Esophagus squamous epithelium (tissue), 5 donors: Measurements from ENCODE around the gene C4orf51. TPM values are rescaled to one million over a fixed set of nuclear protein-coding genes. Genes with fewer than 3 reads are reported as not detected.
"Not testable (repeated sequence)": the region's sequence is repeated elsewhere in the genome, so short reads cannot be mapped to it uniquely, and the experiment has no call there.

ENCODE experiments used
- DNase-seq: peaks from one replicate; lab custom pipeline; 2025; lab: John Stamatoyannopoulos, UW
- H3K27ac ChIP-seq, 4 donors: fragments of 200-600 bp; sonication (generic); one replicate each; pipeline ENCODE4 v1.5.1; 2016 to 2019; ENCODE audit warnings: mild to moderate bottlenecking in 1 of 4
- H3K27me3 ChIP-seq, 4 donors: fragments of 200-600 bp; sonication (generic); 1 replicate in 3 of 4; 2 replicates in 1 of 4; pipeline versions ENCODE4 v1.5.1 to v1.6.0; 2017 to 2021; ENCODE audit warnings: antibody characterized with exemption in 1 of 4
- H3K36me3 ChIP-seq, 3 donors: fragments of 200-600 bp; sonication (generic); one replicate each; pipeline ENCODE4 v1.5.1; 2016 to 2019
- H3K4me1 ChIP-seq, 3 donors: fragments of 200-600 bp; sonication (generic); one replicate each; pipeline ENCODE4 v1.5.1; 2017 to 2019
- H3K4me3 ChIP-seq, 4 donors: fragments of 200-600 bp; sonication (generic); 1 replicate in 3 of 4; 2 replicates in 1 of 4; pipeline ENCODE4 v1.5.1; 2016 to 2019; ENCODE audit warnings: mild to moderate bottlenecking in 2 of 4, moderate library complexity in 1 of 4
- H3K9me3 ChIP-seq, 3 donors: fragments of 200-600 bp; sonication (generic); one replicate each; pipeline ENCODE4 v1.5.1; 2016 to 2019
- POLR2A ChIP-seq, 4 donors: fragments of 450-650 bp; IDR thresholded peaks; one replicate each; pipeline ENCODE4 v1.6.1; 2017; ENCODE audit warnings: antibody characterized with exemption in 4 of 4, mild to moderate bottlenecking in 4 of 4, moderate library complexity in 3 of 4
- WGBS, 2 donors: methylation state at CpG; one replicate each; pipeline ENCODE4 v1.1.5; 2018; 5-methylcytosine and 5-hydroxymethylcytosine counted together
- intact Hi-C: fragments of 100-400 bp; cut with DNase I; formaldehyde crosslinking; loops from one replicate; pipeline ENCODE4 v1.15.0; 2022
- total RNA-seq, 4 donors: library from RNA; depleted of rRNA; stranded (reverse); fragments of >200 nt; gene quantifications; one replicate each; pipeline ENCODE4 v1.1.0, GENCODE V29; 2016
- TF ChIP-seq, protein P1 (sequence below), 6 experiments: fragments of 450-650 bp in 4 of 6; fragments of 200-600 bp in 2 of 6; sonication (generic) in 2 of 6; IDR thresholded peaks; one replicate each; pipeline ENCODE4 v1.5.1; 2016 to 2019; ENCODE audit warnings: antibody characterized with exemption in 6 of 6, mild to moderate bottlenecking in 4 of 6, moderate library complexity in 4 of 6
- donor health status: DM: yes; HTN: yes; CAD: no.

Gene C4orf51
- total RNA-seq, 4 donors from 2014 or later, result not detected

- H3K27me3 ChIP-seq, result no peaks in the 10 kb centered on the region
- H3K9me3 ChIP-seq, result no peaks in the 10 kb centered on the region
- no peak for DNase-seq
- H3K36me3 ChIP-seq, result no peaks in the 10 kb centered on the region
- WGBS, 2 donors, result 55 to 68% methylated on average over 1 to 2 of the region's 2 CpGs
- H3K4me3 ChIP-seq, result no peak overlapping the region
- H3K27ac ChIP-seq, result no peak overlapping the region
- TF ChIP-seq, protein P1, sequence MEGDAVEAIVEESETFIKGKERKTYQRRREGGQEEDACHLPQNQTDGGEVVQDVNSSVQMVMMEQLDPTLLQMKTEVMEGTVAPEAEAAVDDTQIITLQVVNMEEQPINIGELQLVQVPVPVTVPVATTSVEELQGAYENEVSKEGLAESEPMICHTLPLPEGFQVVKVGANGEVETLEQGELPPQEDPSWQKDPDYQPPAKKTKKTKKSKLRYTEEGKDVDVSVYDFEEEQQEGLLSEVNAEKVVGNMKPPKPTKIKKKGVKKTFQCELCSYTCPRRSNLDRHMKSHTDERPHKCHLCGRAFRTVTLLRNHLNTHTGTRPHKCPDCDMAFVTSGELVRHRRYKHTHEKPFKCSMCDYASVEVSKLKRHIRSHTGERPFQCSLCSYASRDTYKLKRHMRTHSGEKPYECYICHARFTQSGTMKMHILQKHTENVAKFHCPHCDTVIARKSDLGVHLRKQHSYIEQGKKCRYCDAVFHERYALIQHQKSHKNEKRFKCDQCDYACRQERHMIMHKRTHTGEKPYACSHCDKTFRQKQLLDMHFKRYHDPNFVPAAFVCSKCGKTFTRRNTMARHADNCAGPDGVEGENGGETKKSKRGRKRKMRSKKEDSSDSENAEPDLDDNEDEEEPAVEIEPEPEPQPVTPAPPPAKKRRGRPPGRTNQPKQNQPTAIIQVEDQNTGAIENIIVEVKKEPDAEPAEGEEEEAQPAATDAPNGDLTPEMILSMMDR (IDR thresholded peaks at IDR 0.05), result no peak
- TF ChIP-seq POLR2A (IDR thresholded peaks at IDR 0.05), result no peak
- H3K4me1 ChIP-seq, result no peaks in the 10 kb centered on the region
- intact Hi-C loops, result no loop called here
Measured at GRCh38 chr4:145686991-145687390, 7.0 kb downstream of the C4orf51 start.

DNA sequence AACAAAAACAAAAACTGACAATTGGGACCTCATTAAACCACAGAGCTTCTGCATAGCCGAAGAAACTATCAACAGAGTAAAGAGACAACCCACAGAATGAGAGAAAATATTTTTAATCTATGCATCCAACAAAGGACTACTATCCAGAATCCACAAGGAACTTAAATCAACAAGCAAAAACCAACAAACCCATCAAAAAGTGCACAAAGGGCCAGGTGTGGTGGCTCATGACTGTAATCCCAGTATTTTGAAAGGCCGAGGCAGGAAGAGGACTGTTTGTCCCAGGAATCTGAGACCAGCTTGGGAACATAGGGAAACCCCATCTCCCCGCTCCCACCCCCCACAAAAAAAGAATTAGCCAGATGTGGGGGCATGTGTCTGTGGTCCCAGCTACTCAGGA is 10.7 kb downstream of the C4orf51 start:
- H3K27me3 ChIP-seq, result no peaks in the 10 kb centered on the region
- 68 to 80% methylated on average over 2 to 3 of the region's 3 CpGs for WGBS, 2 donors
- H3K9me3 ChIP-seq, result no peaks in the 10 kb centered on the region
- intact Hi-C loops, result no loop called here
- no peaks in the 10 kb centered on the region for H3K4me1 ChIP-seq
- no peaks in the 10 kb centered on the region for H3K36me3 ChIP-seq
- H3K27ac ChIP-seq, result no peak overlapping the region
- no peak overlapping the region for H3K4me3 ChIP-seq
- DNase-seq, result no peak
- TF ChIP-seq, protein P1 (IDR thresholded peaks at IDR 0.05), result no peak
- TF ChIP-seq POLR2A (IDR thresholded peaks at IDR 0.05), result no peak

GRCh38 chr4:145691416-145691815 is 11.5 kb downstream of the C4orf51 start:
- intact Hi-C loops, DNase-seq, H3K4me1 ChIP-seq, H3K9me3 ChIP-seq, H3K27ac ChIP-seq, H3K27me3 ChIP-seq, H3K4me3 ChIP-seq, H3K36me3 ChIP-seq: not testable (repeated sequence)
- 82 to 87% methylated on average over 2 of the region's 2 CpGs for WGBS, 2 donors

DNA sequence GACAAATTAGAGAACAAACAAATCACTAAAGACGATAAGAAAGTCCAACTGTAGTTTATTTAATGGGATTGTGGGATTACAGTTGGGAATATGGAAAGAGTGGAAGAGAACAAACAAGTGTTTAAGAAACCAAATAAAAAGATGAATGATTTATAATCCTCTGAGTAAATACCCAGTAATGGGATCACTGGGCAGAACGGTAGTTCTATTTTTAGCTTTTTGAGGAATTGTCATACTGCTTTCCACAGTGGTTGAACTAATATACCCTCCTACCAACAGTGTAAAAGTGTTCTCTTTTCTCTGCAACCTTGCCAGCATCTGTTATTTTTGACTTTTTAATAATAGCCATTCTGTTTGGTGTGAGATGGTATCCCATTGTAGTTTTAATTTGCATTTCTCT is 15.0 kb downstream of the C4orf51 start:
- Histone ChIP-seq H3K27ac (no peak overlapping the region), H3K36me3 (no peaks in the 10 kb centered on the region), H3K4me1 (no peaks in the 10 kb centered on the region), H3K9me3 (no peaks in the 10 kb centered on the region), H3K27me3 (no peaks in the 10 kb centered on the region), H3K4me3 (no peak overlapping the region)
- no peak for DNase-seq
- WGBS, 2 donors, result 27% methylated on average over 2 of the region's 2 CpGs
- TF ChIP-seq, protein P1 (IDR thresholded peaks at IDR 0.05), result no peak
- no peak for TF ChIP-seq POLR2A (IDR thresholded peaks at IDR 0.05)
- intact Hi-C loops, result no loop called here

DNA sequence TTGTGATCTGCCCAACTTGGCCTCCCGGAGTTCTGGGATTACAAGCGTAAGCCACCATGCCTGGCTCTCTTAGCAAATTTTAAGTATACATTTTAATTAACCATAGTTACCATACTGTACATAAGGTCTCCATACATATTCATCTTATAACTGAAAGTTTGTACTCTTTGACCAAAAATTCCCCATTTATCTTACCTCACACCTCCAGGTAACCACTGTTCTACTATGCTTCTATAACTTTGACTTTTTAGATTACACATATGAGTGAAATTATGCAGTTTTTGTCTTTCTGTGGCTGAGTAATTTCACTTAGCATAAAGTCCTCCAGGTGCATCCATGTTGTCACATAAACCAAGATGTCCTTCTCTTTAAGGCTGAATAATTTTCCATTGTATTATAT is 17.4 kb downstream of the C4orf51 start:
- 95 to 100% methylated on average over 2 of the region's 2 CpGs for WGBS, 2 donors
- DNase-seq, result no peak
- no peak for TF ChIP-seq POLR2A (IDR thresholded peaks at IDR 0.05)
- TF ChIP-seq, protein P1 (IDR thresholded peaks at IDR 0.05), result no peak
- no peak overlapping the region for H3K27ac ChIP-seq
- H3K9me3 ChIP-seq, result no peaks in the 10 kb centered on the region
- intact Hi-C loops, result no loop called here
- H3K4me1 ChIP-seq, result no peaks in the 10 kb centered on the region
- H3K4me3 ChIP-seq, result no peak overlapping the region
- no peaks in the 10 kb centered on the region for H3K27me3 ChIP-seq
- H3K36me3 ChIP-seq, result no peaks in the 10 kb centered on the region

DNA sequence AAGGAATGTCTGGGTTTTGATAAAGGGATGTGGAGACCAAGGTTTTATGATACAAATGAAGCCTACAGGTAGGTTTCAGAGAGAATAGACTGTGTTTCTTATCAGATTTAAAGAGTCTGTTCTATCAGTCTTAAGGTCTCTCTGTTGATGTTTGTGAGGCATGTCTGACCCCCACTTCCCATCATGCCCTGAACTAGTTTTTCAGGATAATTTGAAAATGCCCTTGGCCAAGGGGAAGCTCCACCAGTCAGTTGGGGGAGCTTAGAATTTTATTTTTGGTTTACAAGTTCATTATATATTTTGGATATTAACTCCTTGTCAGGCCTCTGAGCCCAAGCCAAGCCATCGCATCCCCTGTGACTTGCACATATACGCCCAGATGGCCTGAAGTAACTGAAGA is 18.6 kb downstream of the C4orf51 start:
- Histone ChIP-seq H3K36me3 (no peaks in the 10 kb centered on the region), H3K9me3 (no peaks in the 10 kb centered on the region), H3K4me1 (peaks cover 0 to 3% (median 0%) of the 10 kb centered on the region in 3 donors), H3K27me3 (no peaks in the 10 kb centered on the region), H3K4me3 (no peak overlapping the region), H3K27ac (no peak overlapping the region)
- intact Hi-C loops, result no loop called here
- TF ChIP-seq, protein P1 (IDR thresholded peaks at IDR 0.05), result no peak
- no peak for TF ChIP-seq POLR2A (IDR thresholded peaks at IDR 0.05)
- no peak for DNase-seq
- 95 to 100% methylated on average over 2 of the region's 2 CpGs for WGBS, 2 donors
